HepG2 (cell line): Measurements from ENCODE around the gene P2RX5. TPM values are rescaled to one million over a fixed set of nuclear protein-coding genes. Genes with fewer than 3 reads are reported as not detected.

Source experiments
- ARID2 ChIP-seq: sonication (generic); formaldehyde crosslinking; IDR thresholded peaks from 2 replicates; pipeline ENCODE4 v1.8.1; 2022; ENCODE audit warnings: mild to moderate bottlenecking, missing genetic modification reagents, borderline replicate concordance
- ARNT2 ChIP-seq: sonication (generic); formaldehyde crosslinking; IDR thresholded peaks from 2 replicates; pipeline ENCODE4 v1.8.0; 2022; ENCODE audit warnings: mild to moderate bottlenecking, low read depth, missing genetic modification reagents, moderate library complexity
- ATF5 ChIP-seq: sonication (generic); formaldehyde crosslinking; IDR thresholded peaks from 2 replicates; pipeline ENCODE4 v1.4.0; 2020; ENCODE audit warnings: mild to moderate bottlenecking, low read depth, missing genetic modification reagents
- ELK4 ChIP-seq: sonication (generic); formaldehyde crosslinking; IDR thresholded peaks from 2 replicates; pipeline ENCODE4 v1.9.0; 2021; ENCODE audit warnings: missing genetic modification reagents, borderline replicate concordance
- KDM5B ChIP-seq: sonication (generic); formaldehyde crosslinking; IDR thresholded peaks from 2 replicates; pipeline ENCODE4 v1.4.0; 2020; ENCODE audit warnings: missing genetic modification reagents, mild to moderate bottlenecking, borderline replicate concordance
- MAFF ChIP-seq: IDR thresholded peaks from 2 replicates; pipeline ENCODE4 v1.6.1; 2011; ENCODE audit warnings: low read depth, low read length, improper control_type of control experiment
- NCOA1 ChIP-seq: sonication (generic); formaldehyde crosslinking; IDR thresholded peaks from 2 replicates; pipeline ENCODE4 v1.9.0; 2021; ENCODE audit warnings: missing genetic modification reagents
- PHF20 ChIP-seq: sonication (generic); formaldehyde crosslinking; IDR thresholded peaks from 2 replicates; pipeline ENCODE4 v1.5.0; 2020; ENCODE audit warnings: mild to moderate bottlenecking, missing genetic modification reagents
- PLSCR1 ChIP-seq: sonication (generic); formaldehyde crosslinking; IDR thresholded peaks from 2 replicates; pipeline ENCODE4 v1.5.0; 2020; ENCODE audit warnings: missing genetic modification reagents, mild to moderate bottlenecking, borderline replicate concordance
- POGK ChIP-seq: sonication (generic); formaldehyde crosslinking; conservative IDR thresholded peaks from 2 replicates; pipeline ENCODE4 v1.8.0; 2022; ENCODE audit warnings: mild to moderate bottlenecking, moderate library complexity, missing genetic modification reagents
- TAF1 ChIP-seq: sonication (generic); formaldehyde crosslinking; IDR thresholded peaks from 2 replicates; pipeline ENCODE4 v1.4.0; 2020; ENCODE audit warnings: missing genetic modification reagents
- THYN1 ChIP-seq: sonication (generic); formaldehyde crosslinking; IDR thresholded peaks from 2 replicates; pipeline ENCODE4 v1.8.1; 2023; ENCODE audit warnings: low read depth, mild to moderate bottlenecking, moderate library complexity, missing genetic modification reagents, borderline replicate concordance
- TRIM24 ChIP-seq: sonication (generic); formaldehyde crosslinking; IDR thresholded peaks from 2 replicates; pipeline ENCODE4 v1.8.0; 2022; ENCODE audit warnings: mild to moderate bottlenecking, missing genetic modification reagents
- ZNF430 ChIP-seq: sonication (generic); formaldehyde crosslinking; IDR thresholded peaks from 2 replicates; pipeline ENCODE4 v1.9.0; 2021; ENCODE audit warnings: mild to moderate bottlenecking, missing genetic modification reagents
- ZNF710 ChIP-seq: sonication (generic); formaldehyde crosslinking; IDR thresholded peaks from 2 replicates; pipeline ENCODE4 v1.5.0; 2020; ENCODE audit warnings: mild to moderate bottlenecking, missing genetic modification reagents, borderline replicate concordance
- ZNF720 ChIP-seq: sonication (generic); formaldehyde crosslinking; IDR thresholded peaks from 2 replicates; pipeline ENCODE4 v1.4.0; 2020; ENCODE audit warnings: missing genetic modification reagents
- ZNF770 ChIP-seq: sonication (generic); formaldehyde crosslinking; IDR thresholded peaks from 2 replicates; pipeline ENCODE4 v1.5.0; 2020; ENCODE audit warnings: mild to moderate bottlenecking, missing genetic modification reagents
- ZNF788 ChIP-seq: sonication (generic); formaldehyde crosslinking; IDR thresholded peaks from 2 replicates; pipeline ENCODE4 v1.5.0; 2020; ENCODE audit warnings: mild to moderate bottlenecking, missing genetic modification reagents, borderline replicate concordance
- polyA plus RNA-seq, 8 experiments: library from polyadenylated mRNA; depleted of rRNA in 3 of 8; stranded (reverse) in 7 of 8; unstranded in 1 of 8; fragments of >200 nt; fragmentation: Illumina TruSeq in 4 of 8; extraction: Trizol in 4 of 8; gene quantifications; 2 replicates each; pipeline versions ENCODE4 v1.2.1 to v1.2.3, GENCODE V29; 2011 to 2016; ENCODE audit warnings: low read depth in 4 of 8, missing spikeins in 1 of 8, mixed read lengths in 1 of 8; ENCODE audit not compliant: insufficient read depth in 1 of 8
- total RNA-seq, 5 experiments: library from RNA; depleted of rRNA; stranded (reverse); fragments of >200 nt; fragmentation: Illumina TruSeq; extraction: Trizol; gene quantifications; 2 replicates each; pipeline ENCODE4 v1.2.3, GENCODE V29; 2016; ENCODE audit warnings: low read depth in 1 of 5

Gene P2RX5
- total and polyA plus RNA-seq, 2 of the 13 experiments (the other 11 are each of a cell fraction or from before 2014, with no cell fraction given), result 0.95 to 1.7 TPM

- no peak for TF ChIP-seq TAF1
- TF ChIP-seq ZNF770 (CRISPR knock-in tag), result no peak
- TF ChIP-seq ZNF788 (CRISPR knock-in tag), result no peak
- no peak for TF ChIP-seq KDM5B (CRISPR knock-in tag)
- TF ChIP-seq ARID2 (CRISPR knock-in tag), result no peak
- no peak for TF ChIP-seq THYN1 (CRISPR knock-in tag)
- no peak for TF ChIP-seq ZNF710 (CRISPR knock-in tag)
- no peak for TF ChIP-seq TRIM24 (CRISPR knock-in tag)
- 0 out of 2 replicates have a peak, but pooled peaks have one; percentile 39 for TF ChIP-seq POGK
- TF ChIP-seq ELK4 (CRISPR knock-in tag), result no peak
- no peak for TF ChIP-seq PLSCR1 (CRISPR knock-in tag)
- TF ChIP-seq ZNF430 (CRISPR knock-in tag), result 0 out of 2 replicates have a peak, but pooled peaks have one; percentile 27
- no peak for TF ChIP-seq NCOA1 (CRISPR knock-in tag)
- TF ChIP-seq PHF20, result no peak
- TF ChIP-seq ZNF720 (CRISPR knock-in tag), result no peak
- TF ChIP-seq ARNT2, result no peak
- no peak for TF ChIP-seq ATF5 (CRISPR knock-in tag)
- TF ChIP-seq MAFF, result no peak
Measured at GRCh38 chr17:3636908-3637373, 59.0 kb downstream of the P2RX5 start (continued).
